BJ (cell line): ENCODE measurements around the gene ACVR2A. TPM values are rescaled to one million over a fixed set of nuclear protein-coding genes. Genes with fewer than 3 reads are reported as not detected.
A peak's percentile ranks its signal among the peaks of the same experiment; 100 is the strongest.

ENCODE experiments used
- CTCF ChIA-PET: fragments of 350-600 bp; formaldehyde crosslinking; extraction: SDS; loops from one replicate; lab custom pipeline; 2021; ENCODE audit warnings: antibody characterized with exemption, inconsistent platforms; lab: Yijun Ruan, JAX
- POLR2A ChIA-PET: fragments of 300-600 bp; sonication (Branson Sonifier 250); formaldehyde crosslinking; extraction: SDS; loops from one replicate; lab custom pipeline; 2021; ENCODE audit warnings: antibody characterized with exemption; lab: Charles Lee
- DNase-seq: peaks from one replicate; pipeline ENCODE4 v3.0.0-alpha.2; 2011; ENCODE audit warnings: low read depth
- H3K27me3 ChIP-seq: 2 replicates; pipeline ENCODE4 v1.6.0; 2011; ENCODE audit warnings: low read length; ENCODE audit not compliant: control insufficient read depth, insufficient read depth
- H3K36me3 ChIP-seq: 2 replicates; pipeline ENCODE4 v1.5.1; 2011; ENCODE audit warnings: low read length; ENCODE audit not compliant: control insufficient read depth, insufficient read depth
- H3K4me3 ChIP-seq: 2 replicates; pipeline ENCODE4 v1.5.1; 2011; ENCODE audit warnings: low read depth, mild to moderate bottlenecking, control low read depth, low read length
- polyA plus RNA-seq: library from polyadenylated mRNA; depleted of rRNA; stranded (reverse); fragments of >200 nt; gene quantifications from 2 replicates; pipeline ENCODE4 v1.2.3, GENCODE V29; 2011
- TF ChIP-seq, protein P1 (sequence below): IDR thresholded peaks from 2 replicates; pipeline ENCODE4 v1.5.1; 2011; ENCODE audit warnings: low read depth, mild to moderate bottlenecking, control low read depth, inconsistent platforms, low read length, moderate library complexity; ENCODE audit not compliant: insufficient read depth

ACVR2A gene
- polyA plus RNA-seq, 1 experiment, result 2.2 TPM

DNA sequence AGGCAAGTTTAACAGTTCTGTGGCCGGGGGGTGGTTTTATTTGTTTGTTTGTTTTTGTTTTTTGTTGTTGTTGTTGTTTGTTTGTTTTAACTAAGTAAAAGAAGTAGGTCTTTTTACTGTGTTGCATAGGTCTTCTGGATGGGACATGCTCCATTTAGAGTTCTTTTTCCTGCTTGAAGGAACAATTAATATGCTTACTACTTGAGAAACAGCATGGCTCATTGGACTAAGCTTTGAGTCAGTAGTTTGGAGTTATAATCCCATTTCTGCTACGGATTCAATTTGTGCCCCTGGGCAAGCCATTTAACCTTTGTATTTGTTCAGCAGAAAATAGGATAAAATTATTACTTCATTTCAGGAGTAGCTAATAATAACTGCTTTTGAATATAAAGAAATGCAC lies 8.7 kb upstream of the ACVR2A start:
- DNase-seq, result no peak
- CTCF ChIA-PET, result interaction anchor here (0.5 kb wide), 1 partner anchor 586 kb away, joined by 3 read pairs; no protein-coding TSS in a partner anchor
- POLR2A ChIA-PET, result no interaction called here

DNA sequence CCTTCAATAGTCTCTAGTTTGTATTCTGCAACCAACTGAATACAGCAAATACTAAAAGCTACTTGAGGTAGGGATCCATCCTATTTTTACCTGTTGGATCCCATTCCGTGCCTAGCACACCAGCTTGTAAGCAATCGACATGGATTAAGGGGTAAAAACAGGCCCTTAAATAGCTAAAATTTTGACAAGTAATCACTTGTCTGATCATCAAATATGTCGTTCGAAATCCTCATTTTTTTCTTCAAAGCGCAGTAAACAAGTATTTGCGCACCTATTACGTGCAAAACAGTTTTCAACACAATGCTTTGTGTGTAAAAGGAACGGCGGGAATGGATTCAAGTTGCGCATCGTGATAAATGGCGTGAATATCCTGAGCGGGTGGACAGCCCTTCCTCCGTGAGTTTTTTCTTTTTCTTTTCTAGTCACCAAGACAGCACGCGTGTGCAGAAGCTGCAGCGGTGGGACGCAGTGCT lies 1.4 kb upstream of the ACVR2A start:
- CTCF ChIA-PET, result interaction anchor here (0.7 to 1.5 kb wide), 4 partner anchors 13 to 880 kb away, joined by 3 to 4 read pairs (median 4); no protein-coding TSS in a partner anchor

More for the DNA sequence above, 8.7 kb upstream of the ACVR2A start:
- H3K4me3 ChIP-seq, result no peak overlapping the region
- H3K36me3 ChIP-seq, result no peaks in the 10 kb centered on the region
- H3K27me3 ChIP-seq, result peaks cover 2% of the 10 kb centered on the region; the same call in 1 of the 2 replicates
- TF ChIP-seq, protein P1, sequence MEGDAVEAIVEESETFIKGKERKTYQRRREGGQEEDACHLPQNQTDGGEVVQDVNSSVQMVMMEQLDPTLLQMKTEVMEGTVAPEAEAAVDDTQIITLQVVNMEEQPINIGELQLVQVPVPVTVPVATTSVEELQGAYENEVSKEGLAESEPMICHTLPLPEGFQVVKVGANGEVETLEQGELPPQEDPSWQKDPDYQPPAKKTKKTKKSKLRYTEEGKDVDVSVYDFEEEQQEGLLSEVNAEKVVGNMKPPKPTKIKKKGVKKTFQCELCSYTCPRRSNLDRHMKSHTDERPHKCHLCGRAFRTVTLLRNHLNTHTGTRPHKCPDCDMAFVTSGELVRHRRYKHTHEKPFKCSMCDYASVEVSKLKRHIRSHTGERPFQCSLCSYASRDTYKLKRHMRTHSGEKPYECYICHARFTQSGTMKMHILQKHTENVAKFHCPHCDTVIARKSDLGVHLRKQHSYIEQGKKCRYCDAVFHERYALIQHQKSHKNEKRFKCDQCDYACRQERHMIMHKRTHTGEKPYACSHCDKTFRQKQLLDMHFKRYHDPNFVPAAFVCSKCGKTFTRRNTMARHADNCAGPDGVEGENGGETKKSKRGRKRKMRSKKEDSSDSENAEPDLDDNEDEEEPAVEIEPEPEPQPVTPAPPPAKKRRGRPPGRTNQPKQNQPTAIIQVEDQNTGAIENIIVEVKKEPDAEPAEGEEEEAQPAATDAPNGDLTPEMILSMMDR, result no peak

DNA sequence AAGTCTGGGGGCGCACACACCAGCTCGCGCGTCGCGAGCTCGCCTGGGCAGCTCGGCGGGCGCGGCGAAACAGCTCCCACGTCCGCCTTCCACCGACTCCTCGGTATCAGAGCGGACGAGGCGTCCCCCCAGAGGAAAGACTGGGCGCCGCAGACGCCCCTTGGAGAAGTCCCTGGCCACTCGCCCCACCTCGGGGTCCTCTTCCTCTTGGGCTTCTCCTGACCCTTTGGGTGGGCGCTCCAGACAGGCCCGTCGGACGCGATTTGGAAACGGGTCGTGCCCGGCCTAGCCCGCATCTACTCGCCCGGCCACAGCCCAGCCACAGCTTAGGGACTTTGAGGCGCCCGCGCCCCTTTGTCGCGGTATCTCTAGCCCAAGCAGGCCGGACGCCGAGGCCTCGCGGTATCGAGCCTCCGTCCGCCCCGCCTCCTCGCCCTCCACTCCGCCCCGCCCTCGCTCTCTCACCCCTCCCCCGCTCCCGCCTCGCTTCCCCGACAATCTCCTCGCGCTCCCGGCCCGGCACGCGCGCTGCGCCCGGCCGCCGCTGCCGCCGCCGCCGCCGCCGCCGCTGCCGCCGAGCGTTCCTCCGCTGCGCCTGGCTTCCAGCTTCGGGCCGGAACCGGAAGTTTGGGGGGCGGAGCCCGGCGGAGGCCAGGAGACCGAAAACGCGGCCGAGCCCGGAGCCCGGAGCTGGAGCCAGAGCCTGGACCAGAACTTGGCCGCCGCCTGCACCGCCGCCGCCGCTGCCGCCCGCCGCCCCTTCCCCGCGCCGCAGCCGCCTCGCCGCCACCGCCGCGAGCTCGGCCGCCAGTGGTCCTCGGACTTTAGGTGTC lies 749 bp upstream of the ACVR2A start:
- Histone ChIP-seq H3K4me3 (peak overlapping the region; percentile 84), H3K36me3 (no peaks in the 10 kb centered on the region), H3K27me3 (no peaks in the 10 kb centered on the region)
- ChIA-PET POLR2A (interaction anchor here (0.6 kb wide), 1 partner anchor 177 kb away, joined by 17 read pairs; the partner anchor contains the start of genes MBD5 and ORC4), CTCF (interaction anchor here (0.7 to 1.5 kb wide), 5 partner anchors 12 to 880 kb away, joined by 3 to 4 read pairs (median 3); no protein-coding TSS in a partner anchor)
- DNase-seq, result peak; percentile 31
- TF ChIP-seq, protein P1, result peak; percentile 36

More for the DNA sequence above, 1.4 kb upstream of the ACVR2A start:
- POLR2A ChIA-PET, result no interaction called here
- TF ChIP-seq, protein P1, result no peak
- Histone ChIP-seq H3K36me3 (no peaks in the 10 kb centered on the region), H3K27me3 (no peaks in the 10 kb centered on the region), H3K4me3 (peak overlapping the region; percentile 84)
- DNase-seq, result no peak

DNA sequence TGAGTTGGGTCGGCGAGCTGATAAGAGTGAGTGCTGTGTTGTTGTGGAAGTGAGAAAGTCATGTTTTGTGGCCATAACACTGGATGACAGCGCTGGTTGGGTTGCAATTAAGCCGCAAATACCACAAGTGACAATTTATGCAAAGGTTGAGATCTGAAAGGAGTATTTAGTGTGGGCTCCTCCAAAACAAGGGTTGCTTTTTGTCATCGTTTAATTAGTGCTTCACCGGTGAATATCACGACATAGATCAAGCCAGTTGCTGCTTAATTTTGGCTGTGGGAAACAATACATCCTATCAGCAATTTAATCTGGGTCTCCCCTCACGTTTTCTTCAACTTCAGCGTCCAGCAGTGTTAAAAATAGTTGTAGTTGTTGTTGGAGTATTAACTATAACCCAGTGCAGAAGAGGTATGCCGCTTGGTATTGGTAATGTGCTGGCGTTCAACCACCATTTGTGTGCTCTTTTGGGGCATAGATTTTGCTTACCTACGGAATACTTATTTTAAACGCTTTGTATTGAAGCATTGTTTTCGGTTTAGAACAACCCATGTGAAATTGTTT lies 662 bp downstream of the ACVR2A start:
- TF ChIP-seq, protein P1, result no peak

More for the DNA sequence above, 662 bp downstream of the ACVR2A start:
- H3K36me3 ChIP-seq, result no peaks in the 10 kb centered on the region
- ChIA-PET POLR2A (no interaction called here), CTCF (no interaction called here)
- peak overlapping the region; percentile 56 for H3K4me3 ChIP-seq
- H3K27me3 ChIP-seq, result no peaks in the 10 kb centered on the region
- DNase-seq, result no peak
